PFSK-1 (cell line): Measurements from ENCODE around the gene LRRFIP2.

Source experiments
- FOXP2 ChIP-seq: optimal IDR thresholded peaks from 2 replicates; pipeline ENCODE3; 2011; ENCODE audit warnings: borderline replicate concordance, control low read depth, inconsistent platforms; ENCODE audit not compliant: insufficient read depth; ENCODE audit errors: extremely low read length, extremely low read depth
- POLR2AphosphoS5 ChIP-seq: IDR thresholded peaks from 2 replicates; pipeline ENCODE4 v1.6.1; 2012; ENCODE audit warnings: low read depth, mild to moderate bottlenecking, control low read depth, low read length, moderate library complexity
- SIN3A ChIP-seq: IDR thresholded peaks from 2 replicates; pipeline ENCODE4 v1.6.1; 2012; ENCODE audit warnings: mild to moderate bottlenecking, low read length, moderate library complexity, borderline replicate concordance; ENCODE audit not compliant: insufficient read depth
- TAF1 ChIP-seq: IDR thresholded peaks from 2 replicates; pipeline ENCODE4 v1.6.1; 2012; ENCODE audit warnings: low read length, control low read depth, borderline replicate concordance; ENCODE audit not compliant: insufficient read depth
- TF ChIP-seq, protein P1 (sequence below), 2 experiments: IDR thresholded peaks; 2 replicates each; pipeline versions ENCODE4 v1.6.1 to v1.8.0; 2011 to 2012; ENCODE audit warnings: low read depth in 2 of 2, low read length in 2 of 2, control low read depth in 1 of 2, inconsistent platforms in 1 of 2, mild to moderate bottlenecking in 1 of 2, moderate library complexity in 1 of 2; ENCODE audit not compliant: insufficient read depth in 1 of 2

Gene LRRFIP2

DNA sequence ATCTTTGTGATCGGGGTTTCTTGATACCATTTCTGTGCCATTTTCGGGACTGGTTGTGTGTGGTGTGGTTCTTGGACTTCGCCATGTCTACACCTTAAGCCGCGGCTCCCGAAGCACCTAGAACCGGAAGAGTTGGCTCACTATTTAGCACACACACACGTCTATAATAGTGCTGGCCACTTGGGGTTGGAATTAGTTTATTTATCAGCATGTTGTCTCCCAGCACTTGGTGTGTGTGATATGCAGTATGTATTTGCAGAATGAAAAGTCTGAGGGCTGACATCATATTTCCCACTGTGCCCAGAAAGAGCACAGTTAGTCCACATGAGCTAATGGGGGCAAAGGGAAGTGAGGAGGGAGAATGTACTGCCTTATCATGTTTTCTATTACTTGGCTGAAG lies 157.5 kb downstream of the LRRFIP2 start:
- TF ChIP-seq SIN3A: no peak
- TF ChIP-seq POLR2AphosphoS5: no peak
- TF ChIP-seq, protein P1, sequence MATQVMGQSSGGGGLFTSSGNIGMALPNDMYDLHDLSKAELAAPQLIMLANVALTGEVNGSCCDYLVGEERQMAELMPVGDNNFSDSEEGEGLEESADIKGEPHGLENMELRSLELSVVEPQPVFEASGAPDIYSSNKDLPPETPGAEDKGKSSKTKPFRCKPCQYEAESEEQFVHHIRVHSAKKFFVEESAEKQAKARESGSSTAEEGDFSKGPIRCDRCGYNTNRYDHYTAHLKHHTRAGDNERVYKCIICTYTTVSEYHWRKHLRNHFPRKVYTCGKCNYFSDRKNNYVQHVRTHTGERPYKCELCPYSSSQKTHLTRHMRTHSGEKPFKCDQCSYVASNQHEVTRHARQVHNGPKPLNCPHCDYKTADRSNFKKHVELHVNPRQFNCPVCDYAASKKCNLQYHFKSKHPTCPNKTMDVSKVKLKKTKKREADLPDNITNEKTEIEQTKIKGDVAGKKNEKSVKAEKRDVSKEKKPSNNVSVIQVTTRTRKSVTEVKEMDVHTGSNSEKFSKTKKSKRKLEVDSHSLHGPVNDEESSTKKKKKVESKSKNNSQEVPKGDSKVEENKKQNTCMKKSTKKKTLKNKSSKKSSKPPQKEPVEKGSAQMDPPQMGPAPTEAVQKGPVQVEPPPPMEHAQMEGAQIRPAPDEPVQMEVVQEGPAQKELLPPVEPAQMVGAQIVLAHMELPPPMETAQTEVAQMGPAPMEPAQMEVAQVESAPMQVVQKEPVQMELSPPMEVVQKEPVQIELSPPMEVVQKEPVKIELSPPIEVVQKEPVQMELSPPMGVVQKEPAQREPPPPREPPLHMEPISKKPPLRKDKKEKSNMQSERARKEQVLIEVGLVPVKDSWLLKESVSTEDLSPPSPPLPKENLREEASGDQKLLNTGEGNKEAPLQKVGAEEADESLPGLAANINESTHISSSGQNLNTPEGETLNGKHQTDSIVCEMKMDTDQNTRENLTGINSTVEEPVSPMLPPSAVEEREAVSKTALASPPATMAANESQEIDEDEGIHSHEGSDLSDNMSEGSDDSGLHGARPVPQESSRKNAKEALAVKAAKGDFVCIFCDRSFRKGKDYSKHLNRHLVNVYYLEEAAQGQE (IDR thresholded peaks at IDR 0.05; ENCODE audit: insufficient read depth in 1 of 2, low read depth in 2 of 2, low read length in 2 of 2): no peak
- TF ChIP-seq TAF1: no peak
- no peak for TF ChIP-seq FOXP2

DNA sequence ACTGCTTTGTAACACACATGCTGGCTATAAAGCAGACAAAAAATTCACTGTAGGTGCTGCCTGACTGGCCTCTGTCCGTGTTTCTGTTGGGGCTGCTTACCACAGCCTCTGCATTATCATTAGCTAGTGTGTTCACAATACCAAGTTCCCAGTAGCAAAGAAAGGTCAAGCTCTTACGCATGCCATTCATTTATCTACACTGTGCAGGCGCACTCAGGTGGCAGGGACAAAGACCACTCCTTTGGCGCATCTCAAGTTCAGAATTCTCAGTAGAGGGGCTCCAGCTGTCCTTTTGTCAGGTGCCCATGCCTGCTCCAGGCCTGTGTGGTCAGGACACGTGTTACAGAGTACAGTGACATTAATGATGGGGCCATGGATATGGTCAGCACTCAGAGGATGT lies 158.7 kb downstream of the LRRFIP2 start:
- TF ChIP-seq SIN3A (no peak), FOXP2 (no peak), POLR2AphosphoS5 (no peak), TAF1 (no peak)
- TF ChIP-seq, protein P1 (IDR thresholded peaks at IDR 0.05; ENCODE audit: insufficient read depth in 1 of 2, low read depth in 2 of 2, low read length in 2 of 2): no peak

DNA sequence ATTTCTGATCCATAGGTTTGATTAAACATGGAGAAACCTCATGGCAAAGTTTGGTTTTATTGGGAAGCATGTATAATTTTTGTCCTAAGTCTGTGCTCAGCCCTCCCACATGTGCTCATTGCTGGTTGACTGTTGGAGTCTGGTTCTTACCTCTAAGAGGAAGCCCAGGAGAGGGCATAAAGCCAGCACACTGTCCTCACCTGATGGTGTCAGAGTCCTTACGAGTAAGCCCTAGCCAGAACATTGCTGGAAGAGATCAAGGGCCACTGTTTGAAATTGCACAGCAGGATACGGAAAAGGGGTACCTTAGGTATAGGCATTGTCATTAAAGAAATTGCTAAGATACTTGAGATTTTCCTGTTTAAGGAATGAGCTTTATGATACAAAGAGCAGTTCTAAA lies 159.8 kb downstream of the LRRFIP2 start:
- TF ChIP-seq, protein P1 (IDR thresholded peaks at IDR 0.05; ENCODE audit: insufficient read depth in 1 of 2, low read depth in 2 of 2, low read length in 2 of 2): no peak
- no peak for TF ChIP-seq FOXP2
- no peak for TF ChIP-seq SIN3A
- no peak for TF ChIP-seq POLR2AphosphoS5
- TF ChIP-seq TAF1: no peak
